ENCODE results near the gene ITPRID2.

The ITPRID2 gene

GRCh38 chr2:181891258-181891965 lies at the start of gene ITPRID2:
ITPRID2 (plus strand) TSS chr2:181891730; CDS start chr2:181892067, 337 bp downstream.
- peak; percentile 75 for DNase-seq

DNA sequence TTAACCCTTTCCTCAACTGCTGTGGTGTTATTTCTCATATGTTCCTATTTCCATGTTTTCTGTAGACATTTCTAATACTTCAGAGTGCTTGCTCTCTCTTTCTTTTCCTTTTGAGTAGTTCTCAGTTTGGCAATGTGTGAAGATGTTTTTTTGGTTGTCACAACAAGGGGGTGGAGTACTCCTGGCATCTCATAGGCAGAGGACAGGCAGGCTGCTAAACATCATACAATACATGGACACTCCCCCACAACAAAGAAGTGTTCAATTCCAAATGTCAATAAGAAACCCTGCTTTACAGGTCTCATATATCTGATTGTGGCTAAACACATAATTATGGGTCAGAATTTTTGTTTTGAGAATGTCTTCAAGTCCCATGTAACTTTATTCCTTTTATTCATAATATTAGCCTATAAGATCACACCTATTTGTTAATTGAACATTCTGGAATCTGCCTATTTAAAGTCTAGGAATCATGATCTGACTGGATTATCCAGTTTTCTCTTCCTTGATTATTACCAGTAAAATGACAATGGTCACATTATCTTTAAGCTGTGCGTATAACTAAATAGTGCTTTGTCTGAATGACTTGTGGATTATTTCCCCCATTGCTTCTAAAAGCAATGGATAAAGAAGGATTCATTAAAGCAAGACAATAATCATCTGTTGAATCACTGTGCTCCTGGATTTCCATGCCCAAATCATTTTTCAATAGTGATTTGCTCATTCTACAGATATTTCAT lies 46.8 kb upstream of the ITPRID2 start:
- DNase-seq = no peak

DNA sequence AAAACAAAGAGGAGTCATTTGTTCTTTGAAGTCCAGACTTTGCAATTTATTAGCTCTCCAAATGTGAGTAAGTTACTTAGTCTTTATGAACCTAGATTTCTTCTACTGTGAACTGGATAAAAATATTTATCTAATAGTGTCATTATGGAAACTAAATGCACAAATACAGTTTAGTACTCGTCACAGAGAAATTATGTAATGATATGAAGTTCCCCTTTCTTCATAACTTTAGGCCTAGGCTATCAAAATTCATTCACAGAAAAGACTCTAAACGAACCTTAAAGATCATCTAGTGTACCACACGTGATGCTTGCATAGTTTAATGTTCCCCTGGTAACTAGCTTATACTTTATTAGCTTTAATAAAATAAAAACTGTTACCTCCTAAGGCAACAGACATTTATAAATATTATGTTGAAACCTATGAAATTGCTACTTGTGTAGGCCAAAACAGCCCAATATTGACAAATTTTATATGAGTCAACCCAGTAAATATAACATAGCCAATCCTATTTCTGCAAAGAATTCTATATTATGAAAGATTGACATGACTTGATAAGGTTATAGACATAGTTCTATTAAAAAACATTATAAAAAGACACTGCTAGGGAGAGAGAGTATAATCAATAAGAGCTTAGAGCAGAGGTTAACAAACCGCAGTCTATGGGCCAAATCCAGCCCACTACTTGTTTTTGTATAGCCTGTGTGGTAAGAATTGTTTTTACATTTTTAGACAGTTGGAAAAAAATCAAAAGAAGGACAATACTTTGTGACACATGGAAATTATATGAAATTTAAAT lies 44.9 kb upstream of the ITPRID2 start:
- no peak for DNase-seq

- DNase-seq = no peak
These were observed 44.4 kb upstream of the ITPRID2 start for GRCh38 chr2:181847198-181847556.

DNA sequence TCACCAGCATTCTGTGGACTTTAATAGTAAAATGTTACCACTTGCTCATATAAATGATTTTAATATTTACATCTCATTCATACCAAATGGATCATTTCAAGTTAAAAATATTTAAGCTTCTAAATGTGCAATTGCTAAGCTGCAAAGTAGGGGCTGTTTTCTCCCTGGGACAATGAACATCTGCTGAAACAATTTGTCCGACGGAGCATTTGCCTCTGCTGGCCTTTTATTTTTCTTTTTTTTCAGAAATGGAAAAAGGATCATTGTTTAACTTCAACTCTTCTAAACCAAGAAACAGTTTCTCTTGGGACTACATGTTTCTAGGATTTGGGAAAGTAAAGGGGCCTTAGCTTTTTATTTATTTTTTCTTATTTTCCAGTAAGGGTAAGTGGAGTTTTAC lies 43.8 kb upstream of the ITPRID2 start:
- no peak for DNase-seq

GRCh38 chr2:181848261-181848886 lies 43.2 kb upstream of the ITPRID2 start:
- DNase-seq = no peak

GRCh38 chr2:181849601-181850000 lies 41.9 kb upstream of the ITPRID2 start:
- no peak for DNase-seq

DNA sequence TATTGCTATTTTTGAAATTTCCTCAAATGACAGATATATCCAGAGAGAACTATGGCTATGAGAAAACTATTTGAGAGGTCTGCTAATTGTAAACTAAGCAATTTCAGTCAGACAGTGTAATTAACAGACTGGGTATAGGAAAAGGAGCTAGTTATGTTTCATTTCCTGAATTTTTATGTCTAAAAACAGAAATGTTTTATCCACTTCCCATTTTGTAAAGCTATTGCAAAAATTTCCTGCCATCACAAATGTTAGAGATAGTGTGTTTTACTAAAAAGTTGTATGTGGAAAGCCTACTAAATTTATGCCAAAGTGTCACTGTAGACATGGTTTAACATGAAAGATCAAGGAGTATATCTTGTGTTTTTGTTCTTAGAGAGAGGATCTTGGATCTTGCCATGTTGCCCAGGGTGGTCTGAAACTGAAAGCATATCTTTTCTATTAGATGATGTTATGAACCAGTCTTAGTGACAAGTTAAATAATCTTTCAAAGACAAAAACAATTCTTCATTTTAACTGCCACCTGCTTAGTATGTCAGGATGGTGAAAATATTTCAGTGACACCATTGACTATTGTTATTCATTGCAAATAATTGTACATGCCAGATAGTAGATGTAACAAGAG lies 40.5 kb upstream of the ITPRID2 start:
- DNase-seq = no peak

DNA sequence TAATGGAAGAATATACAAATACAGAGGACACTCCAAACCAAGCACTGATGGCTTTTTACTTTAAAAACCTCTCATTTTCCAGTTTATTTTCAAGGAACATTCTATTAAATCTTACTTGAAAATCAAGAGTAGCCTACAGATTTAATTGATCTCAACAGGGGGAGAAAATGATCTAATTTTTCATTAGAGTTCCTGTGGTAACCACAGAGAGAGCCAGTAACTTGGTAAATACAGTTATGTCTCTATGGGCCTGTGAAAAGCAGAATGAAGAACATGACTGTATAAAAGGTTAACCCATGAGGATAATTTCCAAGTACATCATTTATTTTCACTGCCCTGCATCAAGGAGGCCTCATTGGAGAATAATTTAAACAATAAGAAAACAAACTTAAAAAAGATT lies 39.8 kb upstream of the ITPRID2 start:
- no peak for DNase-seq

DNA sequence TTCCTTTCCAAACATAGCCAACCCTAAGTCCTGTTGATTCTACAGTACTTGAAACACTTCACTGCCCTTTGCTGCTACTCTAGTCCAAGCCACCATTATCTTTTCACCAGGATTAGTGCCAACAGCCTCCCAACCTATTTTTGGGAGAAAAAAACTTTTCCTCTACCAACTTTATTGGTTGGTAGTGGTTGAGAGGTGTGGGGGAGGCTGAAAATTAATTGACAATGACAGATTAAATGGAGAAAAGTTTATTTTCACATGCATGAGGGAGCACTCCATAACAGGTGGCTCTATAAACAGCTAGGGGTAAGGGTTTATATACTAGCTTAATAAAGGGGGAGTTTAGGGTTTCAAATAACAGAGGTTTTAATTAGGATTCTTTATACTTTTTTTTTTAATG lies 37.8 kb upstream of the ITPRID2 start:
- DNase-seq = no peak

DNA sequence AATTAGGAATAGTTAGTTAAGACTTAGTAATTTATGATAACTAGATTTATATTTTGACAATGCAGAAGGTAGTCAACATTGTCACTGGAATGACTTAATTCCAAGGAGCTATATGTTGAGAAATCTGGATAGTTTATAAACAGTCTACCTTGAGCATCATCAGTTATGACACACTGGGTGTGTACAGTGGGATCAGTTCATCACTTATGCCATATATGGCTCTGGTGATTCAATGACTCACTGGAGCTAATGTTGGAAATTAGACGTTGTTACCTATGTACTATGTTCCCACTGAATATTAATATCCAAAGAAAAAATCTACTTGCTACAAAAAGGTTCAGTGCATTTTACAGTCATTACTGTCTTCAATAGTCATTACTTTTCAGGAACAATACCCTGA lies 34.0 kb upstream of the ITPRID2 start:
- DNase-seq = no peak

GRCh38 chr2:181858600-181858999 lies 32.9 kb upstream of the ITPRID2 start:
- no peak for DNase-seq

- DNase-seq = no peak
These were observed 32.4 kb upstream of the ITPRID2 start for GRCh38 chr2:181859123-181859522.

DNA sequence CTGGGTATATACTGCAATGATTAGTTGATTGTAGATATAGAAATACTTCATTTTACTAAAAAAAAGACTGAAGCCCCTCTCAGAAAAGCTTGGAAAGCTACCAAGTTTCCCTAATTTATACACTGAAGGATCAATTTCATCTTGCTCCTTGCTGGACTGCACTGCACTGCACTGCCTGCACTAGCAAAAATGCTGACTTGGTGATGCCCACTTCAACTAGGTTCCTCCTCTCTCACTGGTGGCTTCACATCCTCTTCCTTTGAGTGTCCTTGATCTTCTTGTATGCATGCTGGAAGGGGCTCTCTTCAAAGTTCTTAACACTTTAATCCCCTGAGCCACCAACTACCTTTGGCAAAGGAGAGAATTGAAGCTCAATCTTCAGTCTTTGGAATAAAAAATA lies 31.7 kb upstream of the ITPRID2 start:
- DNase-seq = no peak

- DNase-seq = no peak
These were observed 30.2 kb upstream of the ITPRID2 start for GRCh38 chr2:181861379-181861778.

- no peak for DNase-seq
These were observed 28.8 kb upstream of the ITPRID2 start for GRCh38 chr2:181862583-181863281.

DNA sequence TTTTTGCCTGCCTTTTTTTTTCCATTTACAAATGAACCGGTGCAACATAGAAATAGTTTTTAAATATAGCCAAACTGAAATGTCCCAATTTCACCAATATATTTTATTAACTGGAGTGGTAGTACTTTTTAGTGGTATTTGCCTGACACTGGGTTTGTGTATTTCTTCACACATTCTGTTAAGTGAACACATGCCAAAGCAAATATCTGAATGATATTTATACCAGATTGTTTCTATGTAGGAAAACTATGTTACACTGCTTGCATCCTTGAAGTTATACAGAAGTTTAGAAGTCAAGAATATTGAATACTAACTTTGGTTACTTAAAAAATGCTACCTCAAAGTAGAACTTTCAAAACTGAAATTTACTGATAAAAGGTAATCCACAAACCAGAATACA lies 19.4 kb upstream of the ITPRID2 start:
- no peak for DNase-seq

GRCh38 chr2:181876614-181877063 lies 14.9 kb upstream of the ITPRID2 start:
- DNase-seq = peak; percentile 43

DNA sequence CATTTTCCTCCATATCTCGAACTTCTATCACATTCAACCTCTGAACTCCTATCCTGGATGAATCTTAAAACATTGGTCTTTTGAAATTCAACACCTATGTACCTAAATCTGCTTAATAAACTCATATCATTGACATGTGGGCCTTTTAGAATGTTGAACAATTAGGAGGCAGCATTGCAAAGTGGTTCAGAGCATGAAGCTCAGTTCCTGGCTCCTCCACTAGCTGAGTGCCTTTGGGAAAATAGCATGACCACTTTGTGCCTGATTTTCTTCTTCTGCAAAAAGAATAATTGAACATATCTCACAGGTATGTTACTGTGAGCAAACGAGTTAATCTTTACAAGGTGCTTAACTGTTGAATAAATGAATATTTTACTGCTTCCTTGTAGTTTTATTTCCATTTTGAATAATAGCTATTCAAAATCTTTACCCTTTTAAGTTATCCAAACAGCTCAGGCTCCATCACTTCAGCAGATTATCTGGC lies 14.3 kb upstream of the ITPRID2 start:
- DNase-seq = no peak

DNA sequence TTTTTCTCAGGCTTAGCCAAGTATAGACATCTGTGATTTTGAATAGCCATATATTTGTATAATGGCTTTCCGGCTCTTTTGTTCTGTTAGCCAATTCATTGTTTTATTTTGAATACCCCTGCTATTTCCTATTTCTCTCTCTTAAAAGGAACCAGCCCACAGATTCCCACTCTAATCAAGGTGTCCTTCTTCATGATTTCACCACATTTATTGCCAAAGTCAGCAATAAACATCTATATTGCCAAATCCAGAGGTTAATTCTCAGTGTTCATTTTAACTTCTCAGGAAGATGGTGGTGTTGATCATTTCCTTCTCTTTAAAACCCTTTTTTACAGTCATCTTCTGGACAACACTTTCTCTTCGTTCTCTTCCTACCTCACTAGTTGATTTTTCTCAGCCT lies 13.1 kb upstream of the ITPRID2 start:
- DNase-seq = no peak

GRCh38 chr2:181879295-181879694 lies 12.2 kb upstream of the ITPRID2 start:
- DNase-seq = no peak
